Mucosa of gallbladder (tissue), 1 donor: Measurements from ENCODE around the gene SERPINB13. TPM values are rescaled to one million over a fixed set of nuclear protein-coding genes. Genes with fewer than 3 reads are reported as not detected.

Source experiments
- DNase-seq: peaks from one replicate; pipeline ENCODE4 v3.0.0-alpha.2; 2020; ENCODE audit warnings: low spot score
- total RNA-seq: library from RNA; stranded (reverse); gene quantifications from one replicate; pipeline ENCODE4 v1.2.1, GENCODE V29; 2021
- donor health status: DM: no; HTN: no; CAD: no.

The SERPINB13 gene
- total RNA-seq, 1 donor from 2014 or later: not detected

GRCh38 chr18:63648241-63648640 is 61.1 kb downstream of the SERPINB13 start:
- DNase-seq: no peak

Other genes starting within 250 kb of the SERPINB13 start
- 59.4 TPM for gene KDSR, start 220.1 kb upstream of the SERPINB13 start, total RNA-seq
- 80.5 TPM for gene VPS4B, start 164.9 kb upstream of the SERPINB13 start, total RNA-seq
- 0.14 TPM for gene SERPINB5, start 110.4 kb upstream of the SERPINB13 start, total RNA-seq
- not detected for gene SERPINB12, start 45.0 kb upstream of the SERPINB13 start, total RNA-seq
- not detected for gene SERPINB4, start 56.9 kb downstream of the SERPINB13 start, total RNA-seq
- not detected for gene SERPINB3, start 74.5 kb downstream of the SERPINB13 start, total RNA-seq
- gene SERPINB11, start 115.6 kb downstream of the SERPINB13 start, total RNA-seq: not detected
- gene SERPINB7, start 188.1 kb downstream of the SERPINB13 start, total RNA-seq: 0.17 TPM